ENCODE data around the gene EDNRA.

- TF ChIP-seq ZNF274 (IDR thresholded peaks at IDR 0.05; ENCODE audit: low read depth, low read length) (no peak), YY1 (IDR thresholded peaks at IDR 0.05; ENCODE audit: insufficient read depth, insufficient read length) (no peak)
These were observed 85.9 kb downstream of the EDNRA start for GRCh38 chr4:147566762-147567161.

Measured in NT2/D1 (cell line).